Ovary (tissue), 3 donors: Measurements from ENCODE around the gene RPP25.

Experiments
- POLR2A ChIP-seq: fragments of 450-650 bp; IDR thresholded peaks from one replicate; pipeline ENCODE4 v1.6.1; 2017; ENCODE audit warnings: antibody characterized with exemption, mild to moderate bottlenecking, moderate library complexity
- TF ChIP-seq, protein P1 (sequence below), 3 donors: fragments of 450-650 bp in 2 of 3; fragments of 200-600 bp in 1 of 3; IDR thresholded peaks; one replicate each; pipeline versions ENCODE4 v1.5.1 to v1.8.0; 2016 to 2022; ENCODE audit warnings: antibody characterized with exemption in 3 of 3, mild to moderate bottlenecking in 1 of 3
- donor health status: DM: no; HTN: no; CAD: no.

DNA sequence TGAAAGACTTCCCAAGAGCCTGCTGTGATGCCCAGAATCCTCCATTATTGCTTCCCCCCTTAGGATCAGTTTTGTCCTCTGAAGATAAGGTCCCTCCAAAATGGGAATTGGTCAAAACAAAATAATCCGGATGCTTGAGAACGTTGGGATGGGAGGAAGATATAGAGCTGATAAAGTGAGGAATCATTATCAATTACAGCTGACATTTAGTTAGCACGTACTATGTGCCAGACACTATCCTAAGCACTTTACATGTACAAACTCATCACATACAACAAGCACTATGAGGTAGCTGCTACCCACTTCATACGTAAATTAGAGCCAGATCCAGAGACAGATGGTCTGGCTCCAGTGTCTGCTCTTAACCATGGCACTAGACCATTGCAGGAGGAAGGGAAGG, 6.6 kb upstream of the RPP25 start:
- no peak for TF ChIP-seq POLR2A
- TF ChIP-seq, protein P1, sequence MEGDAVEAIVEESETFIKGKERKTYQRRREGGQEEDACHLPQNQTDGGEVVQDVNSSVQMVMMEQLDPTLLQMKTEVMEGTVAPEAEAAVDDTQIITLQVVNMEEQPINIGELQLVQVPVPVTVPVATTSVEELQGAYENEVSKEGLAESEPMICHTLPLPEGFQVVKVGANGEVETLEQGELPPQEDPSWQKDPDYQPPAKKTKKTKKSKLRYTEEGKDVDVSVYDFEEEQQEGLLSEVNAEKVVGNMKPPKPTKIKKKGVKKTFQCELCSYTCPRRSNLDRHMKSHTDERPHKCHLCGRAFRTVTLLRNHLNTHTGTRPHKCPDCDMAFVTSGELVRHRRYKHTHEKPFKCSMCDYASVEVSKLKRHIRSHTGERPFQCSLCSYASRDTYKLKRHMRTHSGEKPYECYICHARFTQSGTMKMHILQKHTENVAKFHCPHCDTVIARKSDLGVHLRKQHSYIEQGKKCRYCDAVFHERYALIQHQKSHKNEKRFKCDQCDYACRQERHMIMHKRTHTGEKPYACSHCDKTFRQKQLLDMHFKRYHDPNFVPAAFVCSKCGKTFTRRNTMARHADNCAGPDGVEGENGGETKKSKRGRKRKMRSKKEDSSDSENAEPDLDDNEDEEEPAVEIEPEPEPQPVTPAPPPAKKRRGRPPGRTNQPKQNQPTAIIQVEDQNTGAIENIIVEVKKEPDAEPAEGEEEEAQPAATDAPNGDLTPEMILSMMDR (IDR thresholded peaks at IDR 0.05) = no peak
